Thyroid gland (tissue), 4 donors: Measurements from ENCODE around the gene VPS35.

ENCODE experiments used
- CTCF ChIP-seq, 6 experiments: fragments of 200-600 bp in 3 of 6; fragments of 450-650 bp in 3 of 6; sonication (generic) in 3 of 6; IDR thresholded peaks; one replicate each; pipeline ENCODE4 v1.5.1; 2016 to 2019; ENCODE audit warnings: antibody characterized with exemption in 6 of 6, mild to moderate bottlenecking in 2 of 6, inconsistent platforms in 1 of 6, moderate library complexity in 1 of 6
- POLR2A ChIP-seq, 2 donors: fragments of 450-650 bp; IDR thresholded peaks; one replicate each; pipeline ENCODE4 v1.6.1; 2017; ENCODE audit warnings: antibody characterized with exemption in 2 of 2, mild to moderate bottlenecking in 2 of 2, moderate library complexity in 1 of 2

GRCh38 chr16:46715769-46716305 is 26.9 kb upstream of the VPS35 start:
- no peak for TF ChIP-seq CTCF (IDR thresholded peaks at IDR 0.05)
- no peak for TF ChIP-seq POLR2A (IDR thresholded peaks at IDR 0.05)
